OCI-LY7 (cell line): ENCODE measurements around the gene KRTAP5-2.

Source experiments
- EZH2phosphoT487 ChIP-seq: fragments of 200-600 bp; sonication (generic); IDR thresholded peaks from 2 replicates; pipeline ENCODE4 v1.6.1; 2018; ENCODE audit warnings: low read depth, borderline replicate concordance, mild to moderate bottlenecking, mixed run types, antibody characterized with exemption, low read length, moderate library complexity, mixed read lengths
- TF ChIP-seq, protein P1 (sequence below): fragments of 200-600 bp; sonication (generic); conservative IDR thresholded peaks from 2 replicates; pipeline ENCODE4 v1.5.1; 2014; ENCODE audit warnings: mild to moderate bottlenecking, antibody characterized with exemption, low read length, moderate library complexity, mixed read lengths

DNA sequence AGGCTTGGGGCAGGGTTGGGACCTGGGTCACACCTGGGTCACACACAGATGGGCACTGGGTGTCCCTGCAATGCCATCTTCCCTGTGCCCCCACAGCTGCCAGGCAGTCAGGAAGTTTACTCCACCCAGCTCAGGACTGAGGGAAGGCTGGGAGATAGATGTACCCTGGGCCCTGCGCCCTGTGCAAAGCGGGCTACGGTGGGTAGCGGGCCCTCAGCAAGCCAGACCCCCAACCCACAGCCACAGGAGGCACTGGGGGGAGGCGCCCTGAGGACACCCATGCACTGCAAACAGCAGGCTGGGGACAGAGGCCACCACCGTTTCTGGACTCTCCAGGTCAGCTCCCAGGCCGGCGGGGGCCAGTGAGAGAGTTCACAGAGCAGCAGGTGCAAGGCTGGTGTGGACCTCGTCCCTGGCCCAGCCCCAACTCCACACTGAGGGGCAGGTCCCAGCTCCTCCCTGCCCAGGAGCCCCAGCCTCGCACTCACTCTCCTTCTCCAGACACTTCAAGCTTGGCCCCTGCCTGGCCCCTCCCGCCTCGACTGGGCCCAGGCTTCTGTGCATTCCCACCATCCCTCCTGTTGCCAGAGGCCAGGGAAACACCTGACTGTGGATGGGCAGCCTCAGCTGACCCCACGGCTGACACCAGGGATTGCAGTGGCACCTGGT is 30.9 kb downstream of the KRTAP5-2 start:
- TF ChIP-seq, protein P1, sequence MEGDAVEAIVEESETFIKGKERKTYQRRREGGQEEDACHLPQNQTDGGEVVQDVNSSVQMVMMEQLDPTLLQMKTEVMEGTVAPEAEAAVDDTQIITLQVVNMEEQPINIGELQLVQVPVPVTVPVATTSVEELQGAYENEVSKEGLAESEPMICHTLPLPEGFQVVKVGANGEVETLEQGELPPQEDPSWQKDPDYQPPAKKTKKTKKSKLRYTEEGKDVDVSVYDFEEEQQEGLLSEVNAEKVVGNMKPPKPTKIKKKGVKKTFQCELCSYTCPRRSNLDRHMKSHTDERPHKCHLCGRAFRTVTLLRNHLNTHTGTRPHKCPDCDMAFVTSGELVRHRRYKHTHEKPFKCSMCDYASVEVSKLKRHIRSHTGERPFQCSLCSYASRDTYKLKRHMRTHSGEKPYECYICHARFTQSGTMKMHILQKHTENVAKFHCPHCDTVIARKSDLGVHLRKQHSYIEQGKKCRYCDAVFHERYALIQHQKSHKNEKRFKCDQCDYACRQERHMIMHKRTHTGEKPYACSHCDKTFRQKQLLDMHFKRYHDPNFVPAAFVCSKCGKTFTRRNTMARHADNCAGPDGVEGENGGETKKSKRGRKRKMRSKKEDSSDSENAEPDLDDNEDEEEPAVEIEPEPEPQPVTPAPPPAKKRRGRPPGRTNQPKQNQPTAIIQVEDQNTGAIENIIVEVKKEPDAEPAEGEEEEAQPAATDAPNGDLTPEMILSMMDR = no peak
- TF ChIP-seq EZH2phosphoT487 = no peak
